HCT116 (cell line): ENCODE measurements around the gene OVAAL. TPM values are rescaled to one million over a fixed set of nuclear protein-coding genes. Genes with fewer than 3 reads are reported as not detected.

ENCODE experiments used
- ATAC-seq: fragments of 200-7000 bp; cut with Tn5 transposase; 2 replicates; pipeline ENCODE4 v1.9.1; 2020; ENCODE audit warnings: mild to moderate bottlenecking, moderate library complexity
- BruUV-seq: library from RNA; stranded (reverse); fragments of 400-500 nt; replicated peaks from 2 replicates; lab custom pipeline; 2021; lab: Mats Ljungman, UMichigan
- CTCF ChIA-PET: fragments of 300-600 bp; sonication (Branson Sonifier 250); formaldehyde crosslinking; loops from one replicate; lab custom pipeline; 2021; ENCODE audit warnings: antibody characterized with exemption; lab: Charles Lee
- POLR2A ChIA-PET: fragments of 300-600, 350-600 bp; sonication (Branson Sonifier 250); formaldehyde crosslinking; loops from one replicate; lab custom pipeline; 2021; ENCODE audit warnings: antibody characterized with exemption; lab: Charles Lee
- RAD21 ChIA-PET, 2 experiments: fragments of 300-600 bp; sonication (Branson Sonifier 250); formaldehyde crosslinking; loops; one replicate each; lab custom pipeline; 2023; ENCODE audit warnings: low total read pairs in 2 of 2; ENCODE audit not compliant: uncharacterized antibody in 2 of 2, unreplicated experiment in 2 of 2, low non-redundant PET in 1 of 2; lab: Charles Lee
- DNase-seq: peaks from one replicate; pipeline ENCODE4 v3.0.0-alpha.2; 2010; ENCODE audit warnings: low read depth, low spot score
- H2AFZ ChIP-seq: fragments of 200-600 bp; shearing (Covaris generic), sonication (generic); 2 replicates; pipeline ENCODE4 v1.6.1; 2017; ENCODE audit warnings: low read depth, mixed run types, mixed read lengths, antibody characterized with exemption, low read length; ENCODE audit not compliant: poor library complexity, severe bottlenecking
- H3K27ac ChIP-seq: 2 replicates; pipeline ENCODE4 v1.5.1; 2012; ENCODE audit warnings: low read depth, low read length
- H3K27me3 ChIP-seq: fragments of 200-600 bp; sonication (generic); 2 replicates; pipeline ENCODE4 v1.6.1; 2016; ENCODE audit warnings: mixed run types, low read length, mixed read lengths; ENCODE audit not compliant: insufficient read depth
- H3K36me3 ChIP-seq, 2 experiments: fragments of 200-500 bp in 1 of 2; fragments of 200-600 bp in 1 of 2; sonication (Bioruptor generic) in 1 of 2; sonication (generic) in 1 of 2; 2 replicates each; pipeline versions ENCODE4 v1.5.1 to v1.6.1; 2014 to 2016; ENCODE audit warnings: low read length in 2 of 2, inconsistent platforms in 1 of 2, mixed read lengths in 1 of 2, mixed run types in 1 of 2; ENCODE audit not compliant: insufficient read depth in 2 of 2, control insufficient read depth in 1 of 2
- H3K4me1 ChIP-seq, 2 experiments: fragments of 200-600 bp in 1 of 2; sonication (generic) in 1 of 2; 2 replicates each; pipeline versions ENCODE4 v1.5.1 to v1.6.1; 2012 to 2017; ENCODE audit warnings: low read length in 2 of 2, inconsistent platforms in 1 of 2, mild to moderate bottlenecking in 1 of 2, mixed read lengths in 1 of 2, mixed run types in 1 of 2, moderate library complexity in 1 of 2; ENCODE audit not compliant: insufficient read depth in 2 of 2, control insufficient read depth in 1 of 2
- H3K4me2 ChIP-seq: fragments of 200-600 bp; sonication (generic); 2 replicates; pipeline ENCODE4 v1.6.1; 2017; ENCODE audit warnings: mixed run types, low read length, mixed read lengths
- H3K4me3 ChIP-seq, 2 experiments: fragments of 200-600 bp in 1 of 2; sonication (generic) in 1 of 2; replicated peaks in 1 of 2; 2 replicates each; pipeline ENCODE4 v1.5.1; 2011 to 2016; ENCODE audit warnings: low read length in 2 of 2, control low read depth in 1 of 2, low read depth in 1 of 2, mild to moderate bottlenecking in 1 of 2, mixed read lengths in 1 of 2, mixed run types in 1 of 2
- H3K79me2 ChIP-seq: fragments of 200-600 bp; sonication (generic); 2 replicates; pipeline ENCODE4 v1.6.1; 2017; ENCODE audit warnings: mild to moderate bottlenecking, mixed run types, low read length, moderate library complexity, mixed read lengths; ENCODE audit not compliant: insufficient read depth
- H3K9ac ChIP-seq: fragments of 200-600 bp; sonication (generic); 2 replicates; pipeline ENCODE4 v1.6.1; 2016; ENCODE audit warnings: low read length, mixed read lengths
- H3K9me2 ChIP-seq: fragments of 200-600 bp; sonication (generic), shearing (Covaris generic); 2 replicates; pipeline ENCODE4 v1.6.1; 2017; ENCODE audit warnings: mixed run types, mild to moderate bottlenecking, moderate library complexity; ENCODE audit not compliant: insufficient read depth
- H3K9me3 ChIP-seq, 2 experiments: fragments of 200-500 bp in 1 of 2; fragments of 200-600 bp in 1 of 2; sonication (Bioruptor generic) in 1 of 2; sonication (generic) in 1 of 2; 2 replicates each; pipeline ENCODE4 v1.6.1; 2014 to 2017; ENCODE audit warnings: low read length in 2 of 2, mixed read lengths in 2 of 2, inconsistent platforms in 1 of 2, low read depth in 1 of 2, mild to moderate bottlenecking in 1 of 2, mixed run types in 1 of 2, moderate library complexity in 1 of 2; ENCODE audit not compliant: control insufficient read depth in 1 of 2, insufficient read depth in 1 of 2
- H4K20me1 ChIP-seq: fragments of 200-600 bp; sonication (generic), shearing (Covaris generic); 2 replicates; pipeline ENCODE4 v1.6.1; 2017; ENCODE audit warnings: mixed run types, mild to moderate bottlenecking, moderate library complexity; ENCODE audit not compliant: insufficient read depth
- CEBPB ChIP-seq: IDR thresholded peaks from 2 replicates; pipeline ENCODE4 v1.6.1; 2012; ENCODE audit warnings: low read depth
- CTCF ChIP-seq, 3 experiments: fragments of 200-600 bp in 1 of 3; sonication (generic) in 1 of 3; IDR thresholded peaks in 2 of 3; conservative IDR thresholded peaks in 1 of 3; 2 replicates each; pipeline ENCODE4 v1.5.1; 2012 to 2017; ENCODE audit warnings: low read depth in 2 of 3, low read length in 2 of 3, antibody characterized with exemption in 1 of 3, borderline replicate concordance in 1 of 3, control low read depth in 1 of 3, mild to moderate bottlenecking in 1 of 3, mixed read lengths in 1 of 3, mixed run types in 1 of 3, moderate library complexity in 1 of 3; ENCODE audit not compliant: insufficient read depth in 1 of 3
- MAX ChIP-seq: IDR thresholded peaks from 2 replicates; pipeline ENCODE4 v1.6.1; 2012
- RAD21 ChIP-seq: IDR thresholded peaks from 2 replicates; pipeline ENCODE4 v1.6.1; 2012; ENCODE audit warnings: low read depth, mild to moderate bottlenecking
- SP1 ChIP-seq: IDR thresholded peaks from 2 replicates; pipeline ENCODE4 v1.6.1; 2012; ENCODE audit warnings: low read depth
- SRF ChIP-seq: IDR thresholded peaks from 2 replicates; pipeline ENCODE4 v1.6.1; 2012; ENCODE audit warnings: low read depth
- YY1 ChIP-seq: IDR thresholded peaks from 2 replicates; pipeline ENCODE4 v1.6.1; 2011; ENCODE audit warnings: low read length, low read depth, moderate library complexity, mild to moderate bottlenecking; ENCODE audit not compliant: insufficient replicate concordance; ENCODE audit errors: extremely low read depth
- intact Hi-C: fragments of 100-400 bp; cut with micrococcal nuclease; formaldehyde crosslinking; loops from 2 replicates; pipeline ENCODE4 v1.10.0; 2022
- total RNA-seq: library from RNA; stranded (reverse); gene quantifications from one replicate; pipeline ENCODE4 v1.2.1, GENCODE V29; 2021; ENCODE audit not compliant: unreplicated experiment

The OVAAL gene
- total RNA-seq, 1 experiment from 2014 or later: not detected

GRCh38 chr1:180528868-180529470 lies 29.8 kb upstream of the OVAAL start:
- no peak overlapping the region for H3K4me3 ChIP-seq
- no peaks in the 10 kb centered on the region for H3K79me2 ChIP-seq
- no peak overlapping the region for H2AFZ ChIP-seq
- H4K20me1 ChIP-seq: no peaks in the 10 kb centered on the region
- H3K27ac ChIP-seq: no peak overlapping the region
- H3K9me3 ChIP-seq: no peaks in the 10 kb centered on the region
- peaks cover 3 to 15% of the 10 kb centered on the region in 2 experiments; a peak in 3 of 4 replicates for H3K4me1 ChIP-seq
- no TSS peak for BruUV-seq
- no peak for ATAC-seq
- DNase-seq: no peak
- H3K36me3 ChIP-seq: no peaks in the 10 kb centered on the region
- intact Hi-C loops: no loop called here
- RAD21 ChIA-PET: no interaction called here
- CTCF ChIA-PET: interaction anchor here (1.0 to 1.4 kb wide), 3 partner anchors 8 to 335 kb away, joined by 3 to 4 read pairs (median 3); no protein-coding TSS in a partner anchor
- POLR2A ChIA-PET: no interaction called here
- TF ChIP-seq YY1 (no peak), MAX (no peak), CEBPB (no peak), CTCF (IDR thresholded peaks at IDR 0.05 in 2 of 3, conservative IDR thresholded peaks at IDR 0.05 in 1 of 3; ENCODE audit: borderline replicate concordance in 1 of 3, insufficient read depth in 1 of 3, low read depth in 2 of 3, low read length in 2 of 3) (no peak), SP1 (no peak), SRF (no peak), RAD21 (no peak)
- no peaks in the 10 kb centered on the region for H3K9me2 ChIP-seq
- H3K4me2 ChIP-seq: no peak overlapping the region
- H3K27me3 ChIP-seq: no peaks in the 10 kb centered on the region
- no peak overlapping the region for H3K9ac ChIP-seq
